ENCODE results near the gene FAM13B. TPM values are rescaled to one million over a fixed set of nuclear protein-coding genes. Genes with fewer than 3 reads are reported as not detected.
"Not testable (repeated sequence)": the region's sequence is repeated elsewhere in the genome, so short reads cannot be mapped to it uniquely, and the experiment has no call there.

The FAM13B gene
- total and polyA plus RNA-seq, 2 experiments from 2014 or later, result 8.1 to 22.7 TPM

DNA sequence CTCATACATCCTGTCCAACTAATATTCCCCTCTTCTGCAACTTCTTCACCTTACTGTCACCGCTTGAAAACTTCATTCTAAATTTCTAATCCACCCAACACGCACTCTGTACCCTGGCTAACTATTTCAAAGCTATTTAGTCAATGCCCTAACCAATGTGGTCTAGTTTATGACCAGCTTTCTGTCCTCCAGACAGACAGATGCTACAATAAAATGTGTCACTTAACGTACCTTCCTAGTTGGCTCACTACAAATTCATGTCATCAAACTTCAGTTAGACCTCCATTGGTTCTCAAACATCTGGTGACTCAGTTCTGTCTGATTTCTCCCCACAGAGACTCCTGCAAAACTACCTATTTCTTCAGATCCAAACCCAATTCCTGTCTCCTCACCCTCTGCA is 57.7 kb downstream of the FAM13B start:
- Histone ChIP-seq H3K4me1 (ENCODE audit: insufficient read depth) (no peaks in the 10 kb centered on the region), H3K4me3 (no peak overlapping the region), H3K9me2 (replicated peaks; ENCODE audit: insufficient read depth) (no peaks in the 10 kb centered on the region), H3K27me3 (no peaks in the 10 kb centered on the region), H3K27ac (no peak overlapping the region), H3K9me3 (ENCODE audit: low read depth) (no peaks in the 10 kb centered on the region), H3K79me2 (peaks cover 4% of the 10 kb centered on the region), H2AFZ (no peak overlapping the region), H4K20me1 (ENCODE audit: insufficient read depth, poor library complexity, severe bottlenecking) (no peaks in the 10 kb centered on the region), H3K4me2 (no peak overlapping the region), H3K36me3 (replicated peaks; ENCODE audit: insufficient read depth, low read depth) (no peaks in the 10 kb centered on the region)
- no peak for TF ChIP-seq EZH2phosphoT487 (IDR thresholded peaks at IDR 0.05; ENCODE audit: low read depth, severe bottlenecking, unreplicated experiment)
- no peak for TF ChIP-seq EZH2 (IDR thresholded peaks at IDR 0.05; ENCODE audit: borderline replicate concordance)
- TF ChIP-seq CTCF (IDR thresholded peaks at IDR 0.05; ENCODE audit: poor library complexity), result no peak
- DNase-seq (ENCODE audit: low spot score), result no peak
- WGBS (ENCODE audit: low lambda C conversion rate, missing lambda C conversion rate), result 99% methylated on average over 3 of the region's 3 CpGs

- not testable (repeated sequence) for H2AFZ ChIP-seq; H3K27me3 ChIP-seq; H3K4me3 ChIP-seq; DNase-seq (ENCODE audit: low spot score); H3K4me2 ChIP-seq; H4K20me1 ChIP-seq (ENCODE audit: insufficient read depth, poor library complexity, severe bottlenecking); H3K9me3 ChIP-seq (ENCODE audit: low read depth); H3K4me1 ChIP-seq (ENCODE audit: insufficient read depth); H3K79me2 ChIP-seq; H3K27ac ChIP-seq; H3K9me2 ChIP-seq (replicated peaks; ENCODE audit: insufficient read depth); H3K36me3 ChIP-seq (replicated peaks; ENCODE audit: insufficient read depth, low read depth)
- WGBS (ENCODE audit: low lambda C conversion rate, missing lambda C conversion rate), result 98% methylated on average over 4 of the region's 4 CpGs
Observed at GRCh38 chr5:137970384-137970783, 62.5 kb downstream of the FAM13B start.

DNA sequence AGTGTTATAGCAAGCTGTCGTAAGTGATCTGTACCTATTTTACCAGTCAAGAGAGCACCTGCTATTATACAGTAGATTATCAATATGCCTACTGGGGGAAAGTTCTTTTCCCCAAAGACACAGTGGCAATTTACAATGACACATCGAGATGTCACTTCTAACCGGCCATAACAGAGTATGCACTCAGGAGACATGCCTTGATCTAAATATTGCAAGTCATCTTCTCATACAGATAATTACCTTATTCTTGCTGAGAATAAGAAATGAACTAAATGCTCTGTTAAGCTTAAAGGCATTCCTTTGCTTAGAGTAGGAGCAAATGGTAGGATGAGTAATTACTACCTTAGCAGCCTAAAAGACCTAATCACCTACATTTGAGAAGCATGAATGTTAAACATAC is 72.1 kb downstream of the FAM13B start:
- no peaks in the 10 kb centered on the region for H3K9me2 ChIP-seq (replicated peaks; ENCODE audit: insufficient read depth)
- no peaks in the 10 kb centered on the region for H3K4me1 ChIP-seq (ENCODE audit: insufficient read depth)
- H3K27me3 ChIP-seq, result no peaks in the 10 kb centered on the region
- WGBS (ENCODE audit: low lambda C conversion rate, missing lambda C conversion rate), result 91% methylated on average over 3 of the region's 3 CpGs
- H3K9me3 ChIP-seq (ENCODE audit: low read depth), result no peaks in the 10 kb centered on the region
- no peaks in the 10 kb centered on the region for H3K36me3 ChIP-seq (replicated peaks; ENCODE audit: insufficient read depth, low read depth)
- DNase-seq (ENCODE audit: low spot score), result no peak
- no peaks in the 10 kb centered on the region for H4K20me1 ChIP-seq (ENCODE audit: insufficient read depth, poor library complexity, severe bottlenecking)
- no peak overlapping the region for H2AFZ ChIP-seq
- H3K79me2 ChIP-seq, result peaks cover 4% of the 10 kb centered on the region
- TF ChIP-seq EZH2phosphoT487 (IDR thresholded peaks at IDR 0.05; ENCODE audit: low read depth, severe bottlenecking, unreplicated experiment) (no peak), EZH2 (IDR thresholded peaks at IDR 0.05; ENCODE audit: borderline replicate concordance) (no peak), CTCF (IDR thresholded peaks at IDR 0.05; ENCODE audit: poor library complexity) (no peak)
- no peak overlapping the region for H3K4me2 ChIP-seq
- H3K4me3 ChIP-seq, result no peak overlapping the region
- H3K27ac ChIP-seq, result no peak overlapping the region

DNA sequence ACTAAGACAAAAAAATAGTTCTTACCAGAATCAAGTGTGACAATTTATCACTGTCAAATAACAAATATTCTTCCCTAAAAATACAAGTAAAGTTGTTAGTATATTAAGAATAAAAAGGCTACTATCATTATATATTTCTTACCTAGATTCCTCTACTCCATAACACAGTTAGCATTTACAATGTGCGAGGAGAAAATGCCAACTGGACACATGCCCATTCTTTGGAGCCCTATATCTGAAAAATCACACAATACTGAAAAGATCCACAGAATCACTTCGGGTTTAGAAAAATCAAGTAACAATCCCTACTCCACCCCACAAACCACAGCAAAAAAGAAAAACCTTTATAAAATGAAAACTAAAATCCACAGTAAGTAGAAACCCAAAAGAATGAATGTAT is 72.7 kb downstream of the FAM13B start:
- Histone ChIP-seq H3K4me2 (no peak overlapping the region), H3K9me3 (ENCODE audit: low read depth) (no peaks in the 10 kb centered on the region), H3K27me3 (no peaks in the 10 kb centered on the region), H3K9me2 (replicated peaks; ENCODE audit: insufficient read depth) (no peaks in the 10 kb centered on the region), H3K27ac (no peak overlapping the region), H3K4me3 (no peak overlapping the region), H3K4me1 (ENCODE audit: insufficient read depth) (no peaks in the 10 kb centered on the region), H2AFZ (no peak overlapping the region), H3K36me3 (replicated peaks; ENCODE audit: insufficient read depth, low read depth) (no peaks in the 10 kb centered on the region), H3K79me2 (peaks cover 4% of the 10 kb centered on the region), H4K20me1 (ENCODE audit: insufficient read depth, poor library complexity, severe bottlenecking) (no peaks in the 10 kb centered on the region)
- TF ChIP-seq EZH2phosphoT487 (IDR thresholded peaks at IDR 0.05; ENCODE audit: low read depth, severe bottlenecking, unreplicated experiment) (no peak), CTCF (IDR thresholded peaks at IDR 0.05; ENCODE audit: poor library complexity) (no peak), EZH2 (IDR thresholded peaks at IDR 0.05; ENCODE audit: borderline replicate concordance) (no peak)
- 88% methylated on average over 2 of the region's 2 CpGs for WGBS (ENCODE audit: low lambda C conversion rate, missing lambda C conversion rate)
- DNase-seq (ENCODE audit: low spot score), result no peak

Data from hepatocyte (in vitro differentiated cells).